GM10266 (cell line): ENCODE data around the gene JAKMIP1.
"Not testable (repeated sequence)": the region's sequence is repeated elsewhere in the genome, so short reads cannot be mapped to it uniquely, and the experiment has no call there.

ENCODE experiments used
- DNase-seq: peaks from one replicate; pipeline ENCODE4 v3.0.0; 2012; ENCODE audit errors: extremely low spot score
- CTCF ChIP-seq: IDR thresholded peaks from 2 replicates; pipeline ENCODE4 v1.5.1; 2012; ENCODE audit warnings: mild to moderate bottlenecking, low read depth; ENCODE audit not compliant: control insufficient read depth, insufficient read depth; ENCODE audit errors: missing control alignments

The JAKMIP1 gene

GRCh38 chr4:6142935-6143602 is 57.3 kb downstream of the JAKMIP1 start:
- DNase-seq, result no peak

GRCh38 chr4:6142511-6142910 is 57.8 kb downstream of the JAKMIP1 start:
- no peak for DNase-seq
- no peak for TF ChIP-seq CTCF

More at GRCh38 chr4:6142935-6143602, 57.3 kb downstream of the JAKMIP1 start:
- no peak for TF ChIP-seq CTCF

GRCh38 chr4:6141554-6141953 is 58.8 kb downstream of the JAKMIP1 start:
- TF ChIP-seq CTCF, result no peak
- DNase-seq, result no peak

GRCh38 chr4:6141021-6141420 is 59.3 kb downstream of the JAKMIP1 start:
- DNase-seq, result not testable (repeated sequence)

- no peak for TF ChIP-seq CTCF
- DNase-seq, result no peak
These were observed 62.6 kb downstream of the JAKMIP1 start for GRCh38 chr4:6137747-6138135.

- no peak for DNase-seq
- no peak for TF ChIP-seq CTCF
These were observed 63.2 kb downstream of the JAKMIP1 start for GRCh38 chr4:6137027-6137746.

- DNase-seq, result peak; percentile 59
- peak; percentile 43 for TF ChIP-seq CTCF
These were observed 65.6 kb downstream of the JAKMIP1 start for GRCh38 chr4:6134612-6135220.
